ENCODE data around the gene ACAP1. TPM values are rescaled to one million over a fixed set of nuclear protein-coding genes. Genes with fewer than 3 reads are reported as not detected.

The ACAP1 gene
- total RNA-seq, 1 donor from 2014 or later, result 10.9 TPM

GRCh38 chr17:7354262-7354843 lies 18.0 kb downstream of the ACAP1 start:
- Mint-ChIP-seq H3K4me3 (peak overlapping the region; percentile 30), H3K9me3 (no peaks in the 10 kb centered on the region), H3K36me3 (no peaks in the 10 kb centered on the region), H3K27me3 (ENCODE audit: low read depth) (no peaks in the 10 kb centered on the region), H3K4me1 (peaks cover 43% of the 10 kb centered on the region), H3K27ac (peak overlapping the region; percentile 93)
- TF ChIP-seq, protein P1, sequence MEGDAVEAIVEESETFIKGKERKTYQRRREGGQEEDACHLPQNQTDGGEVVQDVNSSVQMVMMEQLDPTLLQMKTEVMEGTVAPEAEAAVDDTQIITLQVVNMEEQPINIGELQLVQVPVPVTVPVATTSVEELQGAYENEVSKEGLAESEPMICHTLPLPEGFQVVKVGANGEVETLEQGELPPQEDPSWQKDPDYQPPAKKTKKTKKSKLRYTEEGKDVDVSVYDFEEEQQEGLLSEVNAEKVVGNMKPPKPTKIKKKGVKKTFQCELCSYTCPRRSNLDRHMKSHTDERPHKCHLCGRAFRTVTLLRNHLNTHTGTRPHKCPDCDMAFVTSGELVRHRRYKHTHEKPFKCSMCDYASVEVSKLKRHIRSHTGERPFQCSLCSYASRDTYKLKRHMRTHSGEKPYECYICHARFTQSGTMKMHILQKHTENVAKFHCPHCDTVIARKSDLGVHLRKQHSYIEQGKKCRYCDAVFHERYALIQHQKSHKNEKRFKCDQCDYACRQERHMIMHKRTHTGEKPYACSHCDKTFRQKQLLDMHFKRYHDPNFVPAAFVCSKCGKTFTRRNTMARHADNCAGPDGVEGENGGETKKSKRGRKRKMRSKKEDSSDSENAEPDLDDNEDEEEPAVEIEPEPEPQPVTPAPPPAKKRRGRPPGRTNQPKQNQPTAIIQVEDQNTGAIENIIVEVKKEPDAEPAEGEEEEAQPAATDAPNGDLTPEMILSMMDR (IDR thresholded peaks at IDR 0.05; ENCODE audit: unreplicated experiment), result no peak
- no peak for DNase-seq (ENCODE audit: low spot score in 2 of 2, unreplicated experiment in 2 of 2)

GRCh38 chr17:7355053-7355452 lies 18.7 kb downstream of the ACAP1 start, which contains the start of gene TMEM95:
Gene TMEM95 (plus strand): TSS chr17:7355156. CDS start chr17:7355205, 49 bp downstream.
- peak within 1 kb of the TSS; percentile 93 for H3K27ac Mint-ChIP-seq
- H3K36me3 Mint-ChIP-seq, result no peaks in the 10 kb centered on the region
- H3K9me3 Mint-ChIP-seq, result no peaks in the 10 kb centered on the region
- no peak for DNase-seq (ENCODE audit: low spot score in 2 of 2, unreplicated experiment in 2 of 2)
- peak within 1 kb of the TSS; percentile 30 for H3K4me3 Mint-ChIP-seq
- H3K4me1 Mint-ChIP-seq, result peaks cover 36% of the 10 kb centered on the region
- no peaks in the 10 kb centered on the region for H3K27me3 Mint-ChIP-seq (ENCODE audit: low read depth)
- TF ChIP-seq, protein P1 (IDR thresholded peaks at IDR 0.05; ENCODE audit: unreplicated experiment), result no peak

DNA sequence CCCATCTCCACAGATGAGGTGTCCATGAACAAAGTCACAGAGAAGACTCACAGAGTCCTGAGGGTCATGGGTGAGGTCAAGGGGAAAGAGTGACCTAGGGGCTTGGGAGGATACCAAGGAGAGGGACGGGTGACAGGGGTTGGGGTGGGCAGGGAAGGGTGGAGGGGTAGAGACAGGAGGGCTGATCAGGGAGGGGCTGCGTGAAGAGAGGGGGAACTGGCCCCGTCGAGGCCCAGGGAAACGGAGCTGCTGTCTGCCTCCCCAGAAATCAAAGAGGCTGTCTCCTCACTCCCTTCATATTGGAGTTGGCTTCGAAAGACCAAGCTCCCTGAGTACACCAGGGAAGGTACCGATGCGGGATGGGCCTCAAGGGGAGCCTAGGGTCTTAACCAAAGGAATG lies 19.2 kb downstream of the ACAP1 start:
- H3K27ac Mint-ChIP-seq, result no peak overlapping the region
- DNase-seq (ENCODE audit: low spot score in 2 of 2, unreplicated experiment in 2 of 2), result no peak
- H3K4me1 Mint-ChIP-seq, result peaks cover 36% of the 10 kb centered on the region
- H3K36me3 Mint-ChIP-seq, result no peaks in the 10 kb centered on the region
- H3K9me3 Mint-ChIP-seq, result no peaks in the 10 kb centered on the region
- H3K4me3 Mint-ChIP-seq, result no peak overlapping the region
- TF ChIP-seq, protein P1 (IDR thresholded peaks at IDR 0.05; ENCODE audit: unreplicated experiment), result no peak
- no peaks in the 10 kb centered on the region for H3K27me3 Mint-ChIP-seq (ENCODE audit: low read depth)

DNA sequence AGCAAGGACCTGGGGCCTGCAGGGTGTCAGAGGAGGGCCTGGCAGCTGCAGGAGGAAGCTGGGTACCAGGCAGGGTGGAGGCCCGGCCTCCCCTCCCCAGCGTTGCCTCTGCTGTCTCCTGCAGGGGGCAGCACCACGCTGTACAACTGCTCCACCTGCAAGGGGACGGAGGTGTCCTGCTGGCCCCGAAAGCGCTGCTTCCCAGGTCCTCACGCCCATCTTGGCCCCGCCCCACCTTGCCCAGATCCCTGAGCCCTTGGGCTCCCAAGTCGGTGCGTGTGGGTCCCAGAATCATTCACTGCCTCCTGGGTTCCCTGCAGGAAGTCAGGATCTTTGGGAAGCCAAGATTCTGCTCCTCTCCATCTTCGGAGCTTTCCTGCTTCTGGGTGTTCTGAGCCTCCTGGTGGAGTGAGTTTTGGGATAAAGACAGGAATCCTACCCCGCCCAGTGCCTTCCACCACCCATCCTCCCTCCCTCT lies 19.8 kb downstream of the ACAP1 start:
- no peaks in the 10 kb centered on the region for H3K36me3 Mint-ChIP-seq
- DNase-seq (ENCODE audit: low spot score in 2 of 2, unreplicated experiment in 2 of 2), result peak; percentile 70 to 82
- no peaks in the 10 kb centered on the region for H3K27me3 Mint-ChIP-seq (ENCODE audit: low read depth)
- peaks cover 36% of the 10 kb centered on the region for H3K4me1 Mint-ChIP-seq
- peak overlapping the region; percentile 71 for H3K27ac Mint-ChIP-seq
- no peaks in the 10 kb centered on the region for H3K9me3 Mint-ChIP-seq
- TF ChIP-seq, protein P1 (IDR thresholded peaks at IDR 0.05; ENCODE audit: unreplicated experiment), result peak; percentile 79
- no peak overlapping the region for H3K4me3 Mint-ChIP-seq

GRCh38 chr17:7356756-7357155 lies 20.4 kb downstream of the ACAP1 start:
- TF ChIP-seq, protein P1 (IDR thresholded peaks at IDR 0.05; ENCODE audit: unreplicated experiment), result no peak
- peaks cover 34% of the 10 kb centered on the region for H3K4me1 Mint-ChIP-seq
- H3K36me3 Mint-ChIP-seq, result no peaks in the 10 kb centered on the region
- no peak overlapping the region for H3K27ac Mint-ChIP-seq
- H3K9me3 Mint-ChIP-seq, result no peaks in the 10 kb centered on the region
- H3K27me3 Mint-ChIP-seq (ENCODE audit: low read depth), result no peaks in the 10 kb centered on the region
- no peak overlapping the region for H3K4me3 Mint-ChIP-seq
- no peak for DNase-seq (ENCODE audit: low spot score in 2 of 2, unreplicated experiment in 2 of 2)
